HEK293T (cell line): ENCODE data around the gene KCNG1.

Source experiments
- CTCF ChIA-PET: fragments of 350-600 bp; formaldehyde crosslinking; extraction: SDS; loops from one replicate; lab custom pipeline; 2021; ENCODE audit warnings: antibody characterized with exemption, inconsistent platforms; lab: Yijun Ruan, JAX
- POLR2A ChIA-PET: fragments of 350-600 bp; formaldehyde crosslinking; extraction: SDS; loops from one replicate; lab custom pipeline; 2020; ENCODE audit warnings: antibody characterized with exemption, inconsistent platforms; lab: Yijun Ruan, JAX
- DNase-seq: peaks from one replicate; pipeline ENCODE4 v3.0.0; 2012; ENCODE audit warnings: mixed read lengths; ENCODE audit errors: extremely low spot score
- ARNT ChIP-seq: fragments of 450-650 bp; IDR thresholded peaks from 2 replicates; pipeline ENCODE4 v1.6.1; 2017; ENCODE audit warnings: mild to moderate bottlenecking
- BHLHE40 ChIP-seq: fragments of 450-650 bp; IDR thresholded peaks from 2 replicates; pipeline ENCODE4 v1.6.1; 2016; ENCODE audit warnings: mild to moderate bottlenecking, moderate library complexity, borderline replicate concordance
- CTBP1 ChIP-seq: fragments of 450-650 bp; IDR thresholded peaks from 2 replicates; pipeline ENCODE4 v1.6.1; 2016; ENCODE audit warnings: borderline replicate concordance
- ELF4 ChIP-seq: fragments of 450-650 bp; IDR thresholded peaks from 2 replicates; pipeline ENCODE4 v1.6.1; 2017; ENCODE audit warnings: antibody characterized with exemption
- FOXA1 ChIP-seq: fragments of 450-650 bp; IDR thresholded peaks from 2 replicates; pipeline ENCODE4 v1.6.1; 2016; ENCODE audit warnings: mild to moderate bottlenecking
- FOXK2 ChIP-seq: fragments of 450-650 bp; IDR thresholded peaks from 2 replicates; pipeline ENCODE4 v1.6.1; 2016; ENCODE audit warnings: mild to moderate bottlenecking
- FOXM1 ChIP-seq: fragments of 450-650 bp; IDR thresholded peaks from 2 replicates; pipeline ENCODE4 v1.6.1; 2017; ENCODE audit warnings: mild to moderate bottlenecking, borderline replicate concordance
- HDGF ChIP-seq: fragments of 450-650 bp; IDR thresholded peaks from 2 replicates; pipeline ENCODE4 v1.6.1; 2017; ENCODE audit warnings: antibody characterized with exemption, borderline replicate concordance
- L3MBTL2 ChIP-seq: fragments of 450-650 bp; conservative IDR thresholded peaks from 2 replicates; pipeline ENCODE4 v1.6.1; 2016; ENCODE audit warnings: mild to moderate bottlenecking
- LEF1 ChIP-seq: fragments of 450-650 bp; IDR thresholded peaks from 2 replicates; pipeline ENCODE4 v1.6.1; 2017; ENCODE audit warnings: mild to moderate bottlenecking, borderline replicate concordance
- NFRKB ChIP-seq: fragments of 450-650 bp; IDR thresholded peaks from 2 replicates; pipeline ENCODE4 v1.6.1; 2016; ENCODE audit warnings: mild to moderate bottlenecking, moderate library complexity
- SP1 ChIP-seq: fragments of 450-650 bp; IDR thresholded peaks from 2 replicates; pipeline ENCODE4 v1.6.1; 2017
- SUZ12 ChIP-seq: fragments of 450-650 bp; IDR thresholded peaks from 2 replicates; pipeline ENCODE4 v1.6.1; 2016; ENCODE audit warnings: mild to moderate bottlenecking
- TARDBP ChIP-seq: fragments of 450-650 bp; IDR thresholded peaks from 2 replicates; pipeline ENCODE4 v1.6.1; 2016
- ZNF384 ChIP-seq: fragments of 450-650 bp; IDR thresholded peaks from 2 replicates; pipeline ENCODE4 v1.6.1; 2016
- TF ChIP-seq, protein P1 (sequence below): fragments of 450-650 bp; IDR thresholded peaks from 2 replicates; pipeline ENCODE4 v1.6.1; 2016

Gene KCNG1

DNA sequence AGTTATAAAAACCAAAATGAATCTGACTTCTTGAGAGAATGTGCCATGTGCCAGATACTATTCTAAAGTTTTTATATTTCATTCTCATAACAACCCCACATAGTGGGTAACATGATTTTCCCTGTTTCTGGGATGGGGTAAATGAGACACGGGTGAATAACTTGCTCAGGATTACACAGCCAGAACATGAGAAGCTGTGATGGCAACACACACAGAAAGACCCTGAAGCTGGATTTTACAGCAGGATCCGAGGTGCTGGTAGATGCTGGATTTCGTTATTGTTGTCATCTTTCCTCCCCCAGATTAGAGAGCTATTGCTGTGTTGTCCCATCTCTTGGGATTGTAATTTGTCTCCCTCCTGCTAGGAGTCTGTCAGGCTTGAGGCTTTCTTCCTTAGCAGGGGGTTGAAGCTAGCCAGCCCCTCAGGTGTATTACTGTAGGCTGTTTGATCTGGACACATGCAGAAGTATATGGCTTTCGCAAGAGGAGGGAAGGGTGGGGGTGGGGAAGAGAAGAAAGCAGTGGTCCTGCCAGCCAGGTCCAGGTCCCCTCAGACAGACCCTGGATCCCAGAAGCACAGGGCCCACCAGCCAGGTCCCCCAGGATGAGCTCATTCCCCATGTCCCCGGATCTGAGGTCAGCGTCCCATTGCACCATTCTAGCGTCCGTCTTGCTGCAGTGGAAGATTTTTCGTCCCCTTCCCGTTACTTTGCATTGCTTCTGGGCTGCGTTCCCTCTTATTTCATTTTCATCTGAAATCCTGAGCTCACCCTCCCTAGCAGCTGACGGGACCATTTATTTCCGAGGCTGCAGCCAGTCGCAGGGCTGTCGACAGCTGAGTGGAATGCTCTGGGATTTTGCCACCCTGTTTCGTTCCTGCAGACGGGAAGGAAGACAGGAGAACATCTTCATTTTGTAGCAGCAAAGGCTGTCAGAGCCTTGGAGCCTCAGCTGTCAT is 7.3 kb upstream of the KCNG1 start:
- CTCF ChIA-PET = interaction anchor here (0.6 to 3.9 kb wide), 3 partner anchors 12 to 276 kb away, joined by 3 to 22 read pairs (median 4); no protein-coding TSS in a partner anchor
- DNase-seq = no peak
- TF ChIP-seq ARNT (no peak), HDGF (no peak), ZNF384 (no peak), TARDBP (no peak), ELF4 (no peak), SP1 (no peak), SUZ12 (no peak), FOXM1 (no peak), LEF1 (no peak), CTBP1 (no peak), FOXA1 (no peak), L3MBTL2 (no peak)
- TF ChIP-seq, protein P1, sequence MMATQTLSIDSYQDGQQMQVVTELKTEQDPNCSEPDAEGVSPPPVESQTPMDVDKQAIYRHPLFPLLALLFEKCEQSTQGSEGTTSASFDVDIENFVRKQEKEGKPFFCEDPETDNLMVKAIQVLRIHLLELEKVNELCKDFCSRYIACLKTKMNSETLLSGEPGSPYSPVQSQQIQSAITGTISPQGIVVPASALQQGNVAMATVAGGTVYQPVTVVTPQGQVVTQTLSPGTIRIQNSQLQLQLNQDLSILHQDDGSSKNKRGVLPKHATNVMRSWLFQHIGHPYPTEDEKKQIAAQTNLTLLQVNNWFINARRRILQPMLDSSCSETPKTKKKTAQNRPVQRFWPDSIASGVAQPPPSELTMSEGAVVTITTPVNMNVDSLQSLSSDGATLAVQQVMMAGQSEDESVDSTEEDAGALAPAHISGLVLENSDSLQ = no peak
- POLR2A ChIA-PET = interaction anchor here (2.1 kb wide), 1 partner anchor 10 kb away, joined by 8 read pairs; no protein-coding TSS in a partner anchor

DNA sequence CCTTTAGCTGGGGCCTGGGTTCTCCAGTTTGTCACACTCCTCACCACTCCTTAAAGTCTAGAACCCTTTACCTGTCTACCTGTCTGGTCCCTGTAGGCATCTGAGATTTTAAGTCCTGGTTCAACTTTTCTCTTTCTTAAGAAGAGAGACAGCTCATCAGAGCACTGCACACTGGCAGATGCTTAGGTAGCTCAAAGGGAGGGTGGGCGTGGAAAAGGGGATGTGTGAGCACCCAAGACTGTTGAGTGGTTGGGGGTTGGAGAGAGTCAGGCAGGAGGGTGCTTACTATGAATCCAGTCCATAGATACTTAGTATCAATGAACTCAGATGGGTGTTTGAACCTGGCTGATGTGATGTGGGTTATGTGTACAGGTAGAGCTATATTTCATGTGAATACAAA is 6.6 kb upstream of the KCNG1 start:
- TF ChIP-seq SP1 = no peak
- TF ChIP-seq ELF4 = no peak
- no peak for TF ChIP-seq LEF1
- no peak for TF ChIP-seq ZNF384
- no peak for TF ChIP-seq FOXK2
- no peak for TF ChIP-seq BHLHE40
- TF ChIP-seq, protein P1 = no peak
- TF ChIP-seq HDGF = no peak
- TF ChIP-seq FOXA1 = no peak
- TF ChIP-seq TARDBP = no peak
- TF ChIP-seq CTBP1 = no peak
- CTCF ChIA-PET = interaction anchor here (1.2 to 3.9 kb wide), 2 partner anchors 13 to 15 kb away, joined by 4 to 22 read pairs; no protein-coding TSS in a partner anchor
- no peak for DNase-seq
- POLR2A ChIA-PET = interaction anchor here (2.1 kb wide), 1 partner anchor 9 kb away, joined by 8 read pairs; no protein-coding TSS in a partner anchor

DNA sequence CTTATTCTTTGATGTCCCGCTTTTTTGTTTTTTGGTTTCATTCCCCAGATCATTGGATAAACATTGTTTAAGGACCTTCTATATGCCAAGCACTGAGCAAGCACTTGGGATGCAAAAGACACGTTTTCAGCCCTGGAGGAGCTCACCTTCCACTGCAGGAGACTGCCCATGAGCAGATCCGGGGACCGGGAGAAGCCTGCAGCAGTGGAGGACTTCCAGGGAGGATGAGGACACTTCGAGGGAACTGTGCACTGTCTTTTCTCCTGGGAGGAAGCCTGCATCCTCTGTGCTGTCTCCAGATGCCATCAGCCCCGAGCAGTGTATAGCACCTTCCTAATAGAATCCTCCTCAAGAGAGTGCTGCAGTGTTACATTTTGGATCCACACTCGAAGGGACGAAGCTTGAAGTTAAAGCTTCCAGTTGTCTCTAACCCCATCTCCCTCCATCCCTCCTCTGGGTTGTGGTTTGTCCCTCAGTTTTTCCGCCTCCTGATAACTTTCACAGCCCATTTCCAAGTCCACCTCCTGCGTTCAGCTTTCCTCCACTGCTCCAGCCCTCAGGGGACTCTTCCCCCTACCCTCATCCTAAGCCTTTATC is 5.8 kb upstream of the KCNG1 start:
- POLR2A ChIA-PET = no interaction called here
- no peak for DNase-seq
- CTCF ChIA-PET = interaction anchor here (1.5 to 3.9 kb wide), 2 partner anchors 14 kb away, joined by 4 to 22 read pairs; no protein-coding TSS in a partner anchor
- TF ChIP-seq FOXK2 (no peak), ELF4 (no peak)

DNA sequence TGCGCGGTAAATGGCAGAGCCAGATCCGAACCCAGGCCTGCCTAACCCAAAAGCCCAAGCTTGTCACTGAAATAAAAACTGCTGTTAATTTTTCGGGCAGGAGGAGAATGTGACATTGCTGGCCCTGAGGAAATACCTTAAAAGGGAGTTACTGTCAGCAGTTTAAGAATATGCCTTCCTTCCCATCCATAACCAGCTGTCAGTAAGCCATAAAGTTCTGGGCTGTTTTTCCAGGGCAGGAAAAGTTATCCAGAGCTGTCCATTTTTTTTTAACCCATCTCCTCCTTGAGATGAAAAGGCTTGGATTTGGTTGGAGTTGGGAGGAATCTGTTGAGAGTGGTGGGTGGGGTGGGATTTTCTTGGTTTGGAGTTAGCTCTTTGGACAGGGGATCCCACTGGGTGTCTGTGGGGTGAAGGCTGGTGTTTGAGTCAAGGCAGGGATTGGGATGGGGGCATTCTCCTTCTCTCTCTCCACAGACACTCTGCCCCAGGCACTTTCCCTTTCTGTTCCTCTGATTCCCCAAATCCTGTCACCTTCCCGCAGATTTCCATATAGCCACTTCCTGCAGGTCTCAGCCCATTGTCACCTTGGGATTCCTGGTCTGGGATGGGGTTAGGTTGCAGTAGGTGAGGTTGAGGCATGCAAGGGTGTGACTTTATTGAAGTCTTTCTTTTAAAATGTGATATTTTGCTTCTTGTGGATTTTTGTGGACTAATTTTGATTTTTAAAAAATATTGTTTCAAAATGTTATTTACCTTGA is 4.3 kb upstream of the KCNG1 start:
- no peak for DNase-seq
- CTCF ChIA-PET = interaction anchor here (1.5 to 3.9 kb wide), 2 partner anchors 12 to 16 kb away, joined by 4 to 22 read pairs; no protein-coding TSS in a partner anchor
- POLR2A ChIA-PET = no interaction called here
- no peak for TF ChIP-seq FOXK2
- TF ChIP-seq, protein P1 = peak; percentile 31; the same call in 1 of the 2 replicates

DNA sequence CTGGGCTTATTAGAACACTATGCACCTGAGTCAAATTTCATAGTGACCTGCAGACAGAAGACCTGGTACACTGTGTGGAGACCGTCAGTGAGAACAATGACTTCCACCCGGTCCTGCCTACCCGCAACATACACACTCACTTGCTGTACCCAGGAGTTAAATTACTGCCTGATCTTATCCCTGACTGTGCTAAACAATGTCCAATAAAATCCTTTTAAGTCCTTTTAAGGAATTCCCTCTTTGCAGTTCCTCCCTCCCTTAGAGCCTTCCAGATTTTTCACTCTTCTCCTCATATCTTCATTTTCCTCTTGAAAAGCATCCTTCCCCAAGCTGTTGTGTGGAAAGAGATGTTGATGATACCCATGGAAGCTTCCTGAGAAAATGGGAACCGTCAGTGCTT is 3.4 kb upstream of the KCNG1 start:
- no peak for DNase-seq
- CTCF ChIA-PET = no interaction called here
- TF ChIP-seq ARNT (no peak), SP1 (no peak), FOXM1 (no peak), FOXA1 (no peak), ELF4 (no peak), HDGF (no peak), FOXK2 (no peak), L3MBTL2 (no peak), ZNF384 (no peak), NFRKB (no peak), BHLHE40 (no peak), TARDBP (no peak)
- POLR2A ChIA-PET = interaction anchor here (1.4 kb wide), 1 partner anchor 11 kb away, joined by 3 read pairs; no protein-coding TSS in a partner anchor

DNA sequence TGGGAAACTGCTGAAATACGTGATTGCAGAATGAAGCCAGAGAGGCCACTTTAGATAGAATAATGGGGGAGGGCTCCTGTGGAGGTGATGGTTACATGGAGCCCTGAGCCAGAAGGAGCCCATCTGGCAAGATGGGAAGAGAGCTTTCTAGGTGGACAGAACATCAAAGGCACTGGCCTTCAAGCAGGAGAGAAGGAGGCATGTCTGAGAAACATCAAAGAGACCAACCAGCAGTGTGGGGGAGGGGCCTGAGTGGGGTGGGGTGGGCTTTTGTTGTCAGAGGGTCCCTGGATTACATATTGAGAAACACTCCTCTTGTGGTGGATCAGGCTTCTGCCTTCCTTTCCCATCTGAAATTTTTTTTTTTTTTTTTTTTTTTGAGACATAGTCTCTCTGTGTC is 1.9 kb upstream of the KCNG1 start:
- ChIA-PET CTCF (interaction anchor here (1.2 kb wide), 1 partner anchor 10 kb away, joined by 4 read pairs; no protein-coding TSS in a partner anchor), POLR2A (interaction anchor here (0.8 kb wide), 1 partner anchor 9 kb away, joined by 5 read pairs; no protein-coding TSS in a partner anchor)

More for the DNA sequence above, 1.9 kb upstream of the KCNG1 start:
- no peak for DNase-seq
- TF ChIP-seq HDGF = no peak
- TF ChIP-seq ELF4 = no peak
- no peak for TF ChIP-seq FOXM1
- TF ChIP-seq TARDBP = no peak
- no peak for TF ChIP-seq ARNT
- TF ChIP-seq SP1 = no peak
- TF ChIP-seq CTBP1 = no peak
- no peak for TF ChIP-seq SUZ12
- no peak for TF ChIP-seq ZNF384
- no peak for TF ChIP-seq FOXK2
- TF ChIP-seq, protein P1 = no peak
- no peak for TF ChIP-seq BHLHE40
- no peak for TF ChIP-seq LEF1
- TF ChIP-seq NFRKB = no peak
- TF ChIP-seq FOXA1 = no peak
- TF ChIP-seq L3MBTL2 = no peak
